PC-3 (cell line): Measurements from ENCODE around the gene KCP.
A peak's percentile ranks its signal among the peaks of the same experiment; 100 is the strongest.

ENCODE experiments used
- EZH2 ChIP-seq: fragments of 300-600 bp; sonication (generic); IDR thresholded peaks from one replicate; pipeline ENCODE4 v1.6.1; 2017; ENCODE audit warnings: antibody characterized with exemption, mild to moderate bottlenecking, low read length; ENCODE audit not compliant: unreplicated experiment
- TF ChIP-seq, protein P1 (sequence below): fragments of 300-600 bp; sonication (generic); conservative IDR thresholded peaks from 2 replicates; pipeline ENCODE4 v1.5.1; 2017; ENCODE audit warnings: antibody characterized with exemption, low read depth, mild to moderate bottlenecking, low read length

DNA sequence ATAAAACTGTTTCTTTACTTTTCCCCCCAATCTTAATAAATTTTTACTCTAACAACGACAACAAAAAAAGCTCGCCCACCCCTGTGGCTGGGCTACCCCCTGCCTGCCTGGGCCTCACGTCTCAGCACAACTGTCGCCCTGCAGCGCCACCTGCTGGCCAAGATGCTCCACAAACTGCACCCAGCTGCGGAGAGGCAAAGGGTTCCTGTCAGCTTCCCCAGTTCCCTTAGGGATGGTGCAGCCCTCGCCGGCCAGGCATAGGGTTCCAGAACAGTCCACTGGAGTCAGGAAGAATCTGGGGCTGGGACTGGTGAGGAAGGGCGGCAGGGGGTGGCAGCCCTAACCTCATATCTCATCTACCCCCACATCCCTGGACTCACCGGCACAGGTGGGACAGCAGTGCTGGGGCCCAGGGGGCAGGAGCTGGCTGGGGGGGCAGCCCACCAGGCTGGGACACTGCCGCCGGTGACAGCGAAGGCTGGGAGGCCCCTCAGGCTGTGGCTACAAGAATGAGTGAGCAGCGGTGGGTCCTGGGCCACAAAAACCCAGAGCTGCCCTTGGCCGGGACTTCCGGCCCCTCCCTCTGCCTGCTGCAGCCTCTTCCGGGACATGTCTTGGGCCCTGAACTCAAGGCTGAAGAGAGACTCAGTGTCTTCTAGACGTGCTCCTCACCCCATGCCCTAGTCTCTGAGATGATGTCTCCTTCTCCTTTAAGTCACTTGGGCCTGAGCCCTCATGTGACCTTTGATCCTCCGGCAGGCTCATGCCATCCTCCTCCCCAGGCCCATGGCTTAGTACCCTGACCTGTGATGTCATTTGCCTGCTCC lies 26.7 kb downstream of the KCP start:
- TF ChIP-seq, protein P1, sequence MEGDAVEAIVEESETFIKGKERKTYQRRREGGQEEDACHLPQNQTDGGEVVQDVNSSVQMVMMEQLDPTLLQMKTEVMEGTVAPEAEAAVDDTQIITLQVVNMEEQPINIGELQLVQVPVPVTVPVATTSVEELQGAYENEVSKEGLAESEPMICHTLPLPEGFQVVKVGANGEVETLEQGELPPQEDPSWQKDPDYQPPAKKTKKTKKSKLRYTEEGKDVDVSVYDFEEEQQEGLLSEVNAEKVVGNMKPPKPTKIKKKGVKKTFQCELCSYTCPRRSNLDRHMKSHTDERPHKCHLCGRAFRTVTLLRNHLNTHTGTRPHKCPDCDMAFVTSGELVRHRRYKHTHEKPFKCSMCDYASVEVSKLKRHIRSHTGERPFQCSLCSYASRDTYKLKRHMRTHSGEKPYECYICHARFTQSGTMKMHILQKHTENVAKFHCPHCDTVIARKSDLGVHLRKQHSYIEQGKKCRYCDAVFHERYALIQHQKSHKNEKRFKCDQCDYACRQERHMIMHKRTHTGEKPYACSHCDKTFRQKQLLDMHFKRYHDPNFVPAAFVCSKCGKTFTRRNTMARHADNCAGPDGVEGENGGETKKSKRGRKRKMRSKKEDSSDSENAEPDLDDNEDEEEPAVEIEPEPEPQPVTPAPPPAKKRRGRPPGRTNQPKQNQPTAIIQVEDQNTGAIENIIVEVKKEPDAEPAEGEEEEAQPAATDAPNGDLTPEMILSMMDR, result peak; percentile 94
- TF ChIP-seq EZH2, result no peak
